ENCODE data around the gene HSPA12B.

HSPA12B gene

DNA sequence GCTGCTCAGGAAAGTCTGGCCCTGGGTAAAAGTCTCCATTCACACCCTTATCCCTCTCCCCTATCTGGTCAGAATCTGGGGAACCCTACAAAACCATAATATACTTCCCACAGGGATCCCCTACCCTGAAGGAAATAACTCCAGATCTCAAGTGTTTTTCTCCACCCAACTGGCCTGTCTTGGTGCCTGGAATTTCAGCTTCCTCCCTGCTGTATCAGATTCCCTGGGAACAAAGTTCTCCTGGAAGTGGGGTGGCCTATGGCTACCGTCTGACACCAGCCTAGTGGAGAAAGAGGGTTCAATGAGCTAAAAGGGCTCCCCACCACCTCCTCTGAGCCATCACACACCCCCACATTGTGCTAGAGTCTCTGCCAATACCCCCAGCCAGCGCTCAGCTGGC lies 15.0 kb downstream of the HSPA12B start:
- DNase-seq (ENCODE audit: low read depth, low spot score), result no peak

DNA sequence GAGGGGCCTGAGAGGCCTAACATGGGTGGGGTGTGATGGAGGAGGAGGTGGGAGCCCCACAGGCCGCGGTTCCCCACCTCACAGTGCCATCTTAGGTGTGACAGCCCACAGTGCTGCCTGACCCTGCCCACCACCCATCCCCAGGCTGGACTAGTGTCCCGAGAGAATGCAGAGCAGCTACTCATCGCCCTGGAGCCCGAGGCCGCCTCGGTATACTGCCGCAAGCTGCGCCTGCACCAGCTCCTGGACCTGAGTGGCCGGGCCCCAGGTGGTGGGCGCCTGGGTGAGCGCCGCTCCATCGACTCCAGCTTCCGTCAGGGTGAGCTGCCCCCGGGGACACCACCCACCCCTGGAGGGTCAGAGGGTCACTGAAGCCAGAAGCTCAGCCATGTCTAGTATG lies 15.6 kb downstream of the HSPA12B start:
- DNase-seq (ENCODE audit: low read depth, low spot score), result no peak

DNA sequence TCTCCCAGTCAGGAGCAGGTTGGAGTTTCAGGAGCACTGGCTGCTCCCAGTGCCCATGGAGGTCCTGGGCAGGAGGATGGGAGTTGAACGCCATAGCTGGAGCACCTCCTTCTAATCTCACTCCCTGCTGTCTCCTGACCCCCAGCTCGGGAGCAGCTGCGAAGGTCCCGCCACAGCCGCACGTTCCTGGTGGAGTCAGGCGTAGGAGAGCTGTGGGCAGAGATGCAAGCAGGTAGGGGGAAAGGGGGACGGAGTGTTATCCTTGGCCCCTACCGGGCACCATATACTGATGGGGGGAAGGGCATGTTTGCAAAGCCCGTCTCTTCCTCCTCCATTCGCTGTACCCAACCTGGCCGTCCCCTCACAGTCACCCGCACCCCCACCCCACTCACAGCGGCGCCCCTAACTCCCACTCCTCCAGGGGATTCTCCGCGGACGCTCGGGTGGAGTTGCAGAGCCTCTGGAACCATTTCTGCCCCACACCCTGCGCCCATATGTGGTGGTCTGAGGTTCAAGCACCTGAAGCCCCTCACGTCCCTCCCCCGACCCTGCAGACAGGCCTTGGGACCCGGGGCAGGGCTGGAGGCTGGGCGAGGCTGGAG lies 16.7 kb downstream of the HSPA12B start:
- DNase-seq (ENCODE audit: low read depth, low spot score), result no peak

DNA sequence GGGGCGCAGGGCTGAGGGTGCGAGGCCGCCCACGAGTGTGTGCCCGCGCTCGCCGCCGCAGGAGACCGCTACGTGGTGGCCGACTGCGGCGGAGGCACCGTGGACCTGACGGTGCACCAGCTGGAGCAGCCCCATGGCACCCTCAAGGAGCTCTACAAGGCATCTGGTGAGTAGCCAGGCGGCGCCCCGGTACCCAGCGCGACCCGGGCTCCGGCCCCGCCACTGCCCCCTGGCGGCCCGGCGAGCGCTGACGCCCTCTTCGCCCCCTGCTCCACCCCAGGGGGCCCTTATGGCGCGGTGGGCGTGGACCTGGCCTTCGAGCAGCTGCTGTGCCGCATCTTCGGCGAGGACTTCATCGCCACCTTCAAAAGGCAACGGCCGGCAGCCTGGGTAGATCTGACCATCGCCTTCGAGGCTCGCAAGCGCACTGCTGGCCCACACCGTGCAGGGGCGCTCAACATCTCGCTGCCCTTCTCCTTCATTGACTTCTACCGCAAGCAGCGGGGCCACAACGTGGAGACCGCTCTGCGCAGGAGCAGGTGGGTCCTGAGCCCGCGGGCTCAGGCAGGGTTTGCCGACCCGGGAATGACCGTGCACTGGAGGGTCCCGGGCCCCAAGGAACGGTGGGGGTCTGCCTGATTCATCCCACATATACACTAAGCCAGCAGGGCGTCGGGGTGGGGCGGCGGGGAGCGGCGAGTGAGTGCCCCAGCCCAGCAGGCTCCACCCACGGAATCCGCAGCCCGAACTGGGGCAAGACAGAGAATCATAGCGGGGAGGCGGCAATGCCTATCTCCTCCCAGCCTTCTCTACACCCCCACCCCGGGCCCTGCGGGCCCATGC lies 17.4 kb downstream of the HSPA12B start:
- no peak for DNase-seq (ENCODE audit: low read depth, low spot score)

DNA sequence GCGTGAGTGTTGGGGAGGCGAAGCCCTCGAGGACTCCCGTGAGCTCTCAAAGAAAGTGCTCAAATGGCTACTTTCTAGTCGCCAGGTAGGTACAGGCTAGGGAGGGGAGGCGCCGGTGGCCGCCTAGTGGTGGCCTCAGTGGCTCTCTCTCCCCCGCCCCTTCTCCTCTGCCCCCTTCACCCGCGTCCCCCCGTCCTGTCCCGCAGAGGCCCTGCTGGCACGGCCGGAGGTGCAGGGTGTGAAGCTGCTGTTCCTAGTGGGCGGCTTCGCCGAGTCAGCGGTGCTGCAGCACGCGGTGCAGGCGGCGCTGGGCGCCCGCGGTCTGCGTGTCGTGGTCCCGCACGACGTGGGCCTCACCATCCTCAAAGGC lies 18.8 kb downstream of the HSPA12B start:
- no peak for DNase-seq (ENCODE audit: low read depth, low spot score)

DNA sequence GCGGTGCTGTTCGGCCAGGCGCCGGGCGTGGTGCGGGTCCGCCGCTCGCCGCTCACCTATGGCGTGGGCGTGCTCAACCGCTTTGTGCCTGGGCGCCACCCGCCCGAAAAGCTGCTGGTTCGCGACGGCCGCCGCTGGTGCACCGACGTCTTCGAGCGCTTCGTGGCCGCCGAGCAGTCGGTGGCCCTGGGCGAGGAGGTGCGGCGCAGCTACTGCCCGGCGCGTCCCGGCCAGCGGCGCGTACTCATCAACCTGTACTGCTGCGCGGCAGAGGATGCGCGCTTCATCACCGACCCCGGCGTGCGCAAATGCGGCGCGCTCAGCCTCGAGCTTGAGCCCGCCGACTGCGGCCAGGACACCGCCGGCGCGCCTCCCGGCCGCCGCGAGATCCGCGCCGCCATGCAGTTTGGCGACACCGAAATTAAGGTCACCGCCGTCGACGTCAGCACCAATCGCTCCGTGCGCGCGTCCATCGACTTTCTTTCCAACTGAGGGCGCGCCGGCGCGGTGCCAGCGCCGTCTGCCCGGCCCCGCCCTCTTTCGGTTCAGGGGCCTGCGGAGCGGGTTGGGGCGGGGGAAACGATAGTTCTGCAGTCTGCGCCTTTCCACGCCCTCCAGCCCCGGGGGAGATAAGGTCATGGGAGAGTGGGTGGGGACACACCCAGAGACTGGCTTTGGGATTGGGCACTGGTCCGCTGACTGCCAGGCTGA lies 19.3 kb downstream of the HSPA12B start:
- no peak for DNase-seq (ENCODE audit: low read depth, low spot score)

DNA sequence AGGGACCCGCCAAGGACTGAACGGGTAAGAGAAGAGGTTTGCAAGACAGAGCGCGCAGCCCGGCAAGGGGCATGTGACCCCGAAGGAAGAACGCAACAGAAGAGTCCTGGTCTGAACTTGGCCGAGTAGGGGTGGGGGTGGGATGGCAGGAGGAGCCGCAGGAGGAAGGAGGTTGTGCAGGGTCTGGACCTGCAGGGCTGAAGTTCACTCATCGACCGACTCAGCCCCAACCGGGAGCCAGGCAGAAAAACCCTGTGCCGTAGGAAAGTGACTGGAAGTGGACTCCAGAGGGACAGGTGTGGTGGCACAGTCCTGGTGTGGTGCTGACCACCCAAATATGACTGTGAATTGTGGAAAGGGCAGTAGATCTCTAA lies 19.9 kb downstream of the HSPA12B start:
- no peak for DNase-seq (ENCODE audit: low read depth, low spot score)

DNA sequence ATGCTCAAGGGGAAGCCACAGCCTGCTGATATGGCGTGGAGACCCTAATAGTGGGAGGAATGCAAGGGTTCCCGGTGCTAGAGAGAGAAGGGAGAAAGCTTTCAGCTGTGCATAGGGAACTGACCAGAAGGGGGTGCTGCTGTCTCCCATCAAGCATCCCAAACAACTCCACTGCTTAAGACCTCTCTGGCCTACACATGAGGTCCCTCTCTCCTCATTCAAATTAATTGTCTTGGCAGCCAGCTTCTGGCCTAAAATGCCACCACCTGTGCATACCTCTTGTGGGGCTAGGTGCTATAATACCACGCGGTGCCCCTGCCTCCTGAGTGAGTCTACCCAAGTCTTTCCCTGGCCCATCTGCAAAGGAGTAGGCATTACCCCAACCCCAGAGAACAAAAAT lies 20.6 kb downstream of the HSPA12B start:
- no peak for DNase-seq (ENCODE audit: low read depth, low spot score)

DNA sequence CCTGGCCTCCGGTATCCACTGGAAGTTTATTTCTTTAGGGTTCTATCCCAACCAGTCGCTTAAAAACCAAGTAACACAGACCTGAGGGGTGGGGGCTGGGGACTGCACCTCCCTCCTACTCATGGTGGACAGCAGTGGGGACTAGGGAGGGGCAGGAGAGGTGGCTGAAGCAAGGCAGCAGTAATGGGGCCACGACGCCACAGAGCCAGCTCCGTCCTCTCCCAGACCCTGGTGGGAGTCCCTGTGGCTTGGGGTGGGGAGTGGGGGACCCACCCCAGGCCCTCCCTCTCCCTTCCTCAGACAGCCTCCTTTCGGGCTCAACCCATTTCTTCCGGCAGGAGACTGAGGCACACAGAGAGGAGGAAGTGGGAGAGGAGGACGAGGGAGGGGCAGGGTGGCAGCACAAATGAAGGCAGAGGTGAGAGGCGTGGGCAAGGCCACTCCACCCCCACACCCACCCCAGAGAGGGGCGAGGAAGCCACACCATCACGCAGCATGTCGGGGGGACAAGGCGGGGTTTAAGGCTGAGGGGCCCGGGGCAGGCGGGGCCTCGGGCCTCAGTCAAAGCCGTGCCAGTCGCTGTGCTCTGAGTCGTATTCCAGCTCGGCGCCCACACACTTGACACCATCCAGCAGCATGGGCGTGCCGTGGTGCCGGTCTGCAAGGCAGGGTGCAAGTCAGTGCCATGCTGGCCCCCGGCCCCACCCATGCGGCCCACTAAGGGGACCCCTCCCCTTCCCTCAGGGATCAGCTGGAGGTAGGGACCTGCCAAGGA lies 21.2 kb downstream of the HSPA12B start:
- no peak for DNase-seq (ENCODE audit: low read depth, low spot score)

DNA sequence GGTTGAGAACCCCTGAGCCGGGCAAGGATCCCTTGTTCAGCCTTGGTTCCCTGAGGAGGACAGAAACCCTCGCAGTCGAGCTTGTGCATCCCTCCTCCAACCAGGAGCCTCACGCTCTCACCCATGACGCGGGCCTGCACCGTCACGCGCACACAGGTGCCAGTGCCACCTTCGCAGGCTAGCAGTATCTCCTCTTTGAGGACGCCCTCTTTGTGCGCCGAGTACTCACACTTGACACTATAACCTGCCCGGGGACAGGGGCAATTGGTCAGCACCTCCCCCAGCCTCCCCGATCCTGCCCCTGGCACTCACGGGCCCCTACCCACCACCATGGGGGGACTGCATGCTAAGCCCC lies 21.8 kb downstream of the HSPA12B start:
- no peak for DNase-seq (ENCODE audit: low read depth, low spot score)

DNA sequence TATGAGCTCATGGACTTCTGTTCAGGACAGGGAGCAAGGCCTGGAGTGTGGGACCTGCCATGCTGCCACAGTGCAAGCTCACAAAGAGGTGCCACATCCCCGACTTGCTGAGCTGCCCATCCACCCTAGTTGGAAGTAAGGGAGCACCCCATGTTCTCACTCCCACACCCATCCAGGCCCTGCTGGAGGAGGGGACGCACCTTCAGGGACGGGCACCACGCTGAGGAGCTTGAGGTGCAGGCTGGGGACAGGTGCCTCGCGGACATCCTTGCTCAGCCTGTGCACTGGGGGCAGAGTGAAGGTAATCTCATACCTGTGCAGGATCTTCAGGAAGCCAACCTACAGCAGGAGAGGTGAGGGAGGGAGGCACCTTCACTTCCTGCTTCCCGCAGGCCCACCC lies 22.8 kb downstream of the HSPA12B start:
- no peak for DNase-seq (ENCODE audit: low read depth, low spot score)

DNA sequence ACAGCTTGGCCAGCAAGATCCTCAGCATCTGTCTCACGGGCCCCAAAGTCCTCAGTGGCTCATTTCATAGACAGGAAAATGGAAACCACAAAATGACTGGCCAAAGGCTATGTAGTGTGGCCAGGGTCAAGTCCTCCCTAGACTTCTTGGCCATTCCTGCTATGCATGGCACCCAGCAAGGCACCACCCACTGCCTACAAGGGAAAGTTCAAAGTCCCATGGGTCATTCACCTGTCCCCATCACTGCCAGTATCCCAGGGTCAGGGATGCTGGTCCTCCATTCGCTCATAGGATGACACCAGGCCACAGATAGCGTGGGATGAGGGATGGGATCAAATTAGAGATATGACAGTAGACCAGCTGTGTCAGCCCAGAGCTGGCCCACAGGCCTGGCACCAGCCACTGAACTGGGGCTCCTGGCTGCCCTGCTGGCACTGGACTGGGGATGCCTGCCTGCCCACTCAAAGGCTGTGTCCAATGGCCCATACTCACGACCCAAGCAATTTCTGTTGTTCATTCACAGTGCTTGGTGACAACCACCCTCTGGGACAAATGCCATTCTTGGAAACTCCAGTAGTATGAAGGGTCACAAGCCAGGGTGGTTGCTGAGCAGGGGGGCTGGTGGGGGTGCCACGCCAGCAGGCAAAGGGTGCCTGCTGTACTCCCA lies 23.5 kb downstream of the HSPA12B start:
- no peak for DNase-seq (ENCODE audit: low read depth, low spot score)

DNA sequence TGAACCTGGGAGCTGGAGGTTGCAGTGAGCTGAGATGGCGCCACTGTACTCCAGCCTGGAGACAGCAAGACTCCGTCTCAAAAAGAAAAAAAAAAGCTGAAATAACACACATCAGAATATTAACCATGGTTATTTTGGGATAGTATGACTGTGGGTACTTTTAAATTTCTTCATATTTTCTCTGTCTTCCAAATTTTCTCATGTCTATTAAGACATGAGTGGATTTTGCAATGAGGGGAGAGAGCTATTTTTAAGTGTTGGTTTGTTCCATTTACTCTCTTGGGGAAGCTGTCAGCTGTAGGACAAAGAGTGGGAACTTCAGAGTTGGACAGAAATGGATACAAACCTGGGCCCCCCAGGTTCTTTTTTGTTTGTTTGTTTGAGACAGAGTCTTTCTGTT lies 24.8 kb downstream of the HSPA12B start:
- no peak for DNase-seq (ENCODE audit: low read depth, low spot score)

DNA sequence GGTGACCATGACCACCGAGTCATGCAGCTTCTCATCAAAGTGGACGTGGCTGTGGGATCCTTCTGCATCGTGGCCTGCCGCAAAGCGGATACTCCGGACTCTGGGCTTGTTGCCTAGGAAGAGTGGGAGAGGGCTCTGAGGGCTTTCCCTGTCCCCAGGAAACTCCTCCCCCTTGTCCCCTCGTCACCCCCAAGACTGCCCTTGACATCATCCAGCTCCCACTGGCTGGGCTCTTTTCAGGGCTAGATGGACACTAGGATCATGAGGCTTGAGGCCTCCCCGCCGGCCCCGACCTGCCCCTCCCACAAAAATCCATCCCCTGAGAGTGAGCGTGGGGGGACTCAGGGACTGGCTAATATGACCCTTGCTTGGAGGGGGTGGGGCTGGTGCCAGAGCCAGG lies 26.1 kb downstream of the HSPA12B start:
- no peak for DNase-seq (ENCODE audit: low read depth, low spot score)

DNA sequence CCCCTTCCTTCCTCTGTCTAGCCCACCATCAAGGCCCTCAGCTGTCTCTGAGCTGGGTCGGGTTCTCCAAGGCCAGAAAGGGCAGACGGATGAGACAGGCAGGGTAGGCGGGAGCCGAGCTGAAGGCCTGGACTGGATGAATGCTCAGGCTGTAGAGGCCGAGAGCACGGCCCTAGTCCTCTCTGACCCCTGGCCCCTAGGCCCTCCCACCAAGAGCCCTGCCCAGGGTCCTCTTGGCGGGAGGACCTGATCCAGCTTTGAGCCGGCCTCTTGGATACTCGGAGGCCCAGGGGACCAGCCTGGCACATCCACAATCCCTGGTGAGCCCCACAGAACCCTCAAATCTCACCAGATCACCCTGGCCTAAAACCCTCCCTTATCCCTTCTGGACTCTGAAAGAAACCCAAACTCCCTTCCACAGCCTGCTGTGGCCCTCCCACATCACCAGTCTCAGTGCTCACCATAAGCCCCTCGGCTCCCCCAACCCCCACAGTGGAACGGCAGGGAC lies 26.9 kb downstream of the HSPA12B start:
- no peak for DNase-seq (ENCODE audit: low read depth, low spot score)

DNA sequence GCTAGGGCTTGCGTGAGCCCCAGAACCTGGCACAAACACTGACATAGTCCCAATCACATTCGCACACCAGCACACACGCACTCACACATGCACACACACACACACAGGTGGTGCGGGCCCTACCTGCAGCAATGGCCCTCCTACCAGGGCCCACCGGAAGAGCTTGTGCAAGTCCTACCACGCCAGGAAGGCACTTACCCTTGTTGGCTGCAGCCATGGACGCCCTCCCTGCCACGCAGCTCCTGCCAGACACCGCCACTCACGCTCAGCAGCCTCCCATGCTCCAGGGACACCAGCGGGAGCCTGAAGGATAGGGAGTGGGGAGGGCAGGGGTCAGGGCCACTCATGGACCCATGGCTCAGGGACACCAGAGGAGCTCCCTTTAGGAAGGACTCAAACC lies 27.4 kb downstream of the HSPA12B start:
- DNase-seq (ENCODE audit: low read depth, low spot score), result no peak

DNA sequence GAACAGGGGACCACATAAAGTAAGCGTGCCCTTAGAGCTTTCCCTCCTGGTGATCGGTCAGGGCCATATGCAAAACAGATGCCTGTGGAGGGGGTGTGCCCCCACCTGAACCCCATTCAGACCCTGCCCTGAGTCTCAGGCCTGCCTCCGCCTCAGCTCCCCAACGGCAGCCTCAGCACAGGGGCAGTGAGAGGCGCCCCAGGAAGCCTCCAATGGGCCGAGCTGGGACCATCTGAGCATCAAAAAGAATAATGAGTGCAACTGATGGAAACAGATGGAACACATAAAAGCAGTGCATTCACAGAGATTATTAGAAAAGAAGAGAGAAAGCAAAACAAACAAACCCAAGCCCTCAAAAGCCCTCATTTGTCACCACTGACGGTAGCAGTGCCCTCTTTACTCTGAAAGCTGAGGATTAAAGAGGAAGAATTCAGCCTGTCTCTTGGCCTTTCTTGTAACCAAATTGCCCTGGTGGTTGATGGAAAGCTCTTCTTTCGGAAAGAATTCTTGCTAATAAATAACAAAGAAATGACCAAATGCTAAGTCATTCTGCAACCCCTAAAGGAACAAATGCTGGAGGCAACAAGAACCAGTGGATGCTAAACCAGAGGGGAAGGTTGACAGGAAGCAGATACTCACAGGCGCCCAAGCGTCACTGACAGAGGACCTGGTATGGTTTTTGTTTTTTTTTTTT lies 28.3 kb downstream of the HSPA12B start:
- no peak for DNase-seq (ENCODE audit: low read depth, low spot score)

DNA sequence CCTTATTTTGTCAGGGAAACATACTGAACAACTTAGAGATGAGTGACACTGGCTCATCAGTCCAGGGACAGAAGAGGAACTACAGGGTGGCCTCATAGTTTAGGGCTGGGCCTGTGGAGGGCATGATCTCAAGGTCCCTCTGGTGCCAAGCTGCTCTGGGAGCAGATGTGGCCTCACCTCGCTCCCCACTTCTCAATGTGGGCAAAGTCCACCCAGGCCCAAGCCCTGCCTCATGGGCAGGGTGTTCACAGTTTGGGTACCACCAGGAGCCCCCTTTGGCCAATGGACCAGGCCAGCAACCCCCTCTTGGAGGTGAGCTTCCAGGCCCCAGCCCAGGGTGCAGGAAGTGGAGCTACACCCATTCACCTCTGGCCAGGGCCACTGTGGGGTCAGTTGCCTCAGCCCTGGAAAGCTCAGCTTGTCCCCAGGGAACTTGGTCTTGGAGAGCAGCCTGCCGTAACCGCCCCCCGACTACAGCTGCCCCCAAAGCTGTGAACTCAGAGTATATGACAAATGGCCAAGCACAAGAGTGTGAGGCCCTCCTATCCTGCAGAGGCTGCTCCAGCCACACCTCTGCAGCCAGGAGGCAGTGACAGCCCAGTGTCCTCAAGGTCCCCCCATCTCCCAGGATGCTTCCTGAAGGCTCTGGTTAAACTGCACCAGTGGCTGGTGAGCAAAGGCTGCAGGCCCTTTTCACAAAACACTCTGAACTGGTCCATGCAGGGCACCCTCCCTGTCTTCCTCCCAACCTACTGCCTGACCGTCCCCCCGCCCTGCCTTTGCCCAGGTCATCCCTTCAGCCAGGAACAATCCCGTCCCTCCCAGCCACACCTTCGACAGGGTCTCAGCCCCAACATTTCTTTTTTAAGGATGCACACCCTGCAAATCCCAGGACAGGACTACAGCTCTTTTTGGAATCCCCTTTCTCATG lies 31.5 kb downstream of the HSPA12B start:
- DNase-seq (ENCODE audit: low read depth, low spot score), result no peak

DNA sequence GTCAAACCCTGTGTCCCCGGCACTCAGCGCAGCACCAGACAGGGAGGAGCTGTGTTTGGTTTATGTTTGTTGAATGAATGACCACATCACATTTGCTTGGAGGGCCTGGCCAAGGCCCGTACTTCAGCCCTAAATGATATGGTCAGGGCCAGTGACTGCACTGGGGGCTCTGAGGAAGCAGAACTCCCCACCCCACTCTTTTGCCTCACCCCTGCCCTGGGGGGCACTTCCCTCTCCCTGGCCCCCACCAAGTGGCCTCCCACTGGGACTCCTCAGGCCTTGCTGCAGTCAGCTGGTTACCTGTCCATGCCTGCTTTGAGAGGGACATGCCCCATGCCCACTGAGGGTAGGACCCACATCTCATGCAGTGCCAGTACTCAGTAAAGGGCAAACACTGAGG lies 32.2 kb downstream of the HSPA12B start:
- DNase-seq (ENCODE audit: low read depth, low spot score), result no peak

All from activated naive CD8-positive, alpha-beta T cell treated with anti-CD3 and anti-CD28 coated beads, Interleukin-2, amount 50 U/mL, for 16 hours (primary cell).